ENCODE results near the gene NR5A1. TPM values are rescaled to one million over a fixed set of nuclear protein-coding genes. Genes with fewer than 3 reads are reported as not detected.

NR5A1 gene
- total and polyA plus RNA-seq, 2 experiments from 2014 or later: 0.21 TPM; not detected in 1

DNA sequence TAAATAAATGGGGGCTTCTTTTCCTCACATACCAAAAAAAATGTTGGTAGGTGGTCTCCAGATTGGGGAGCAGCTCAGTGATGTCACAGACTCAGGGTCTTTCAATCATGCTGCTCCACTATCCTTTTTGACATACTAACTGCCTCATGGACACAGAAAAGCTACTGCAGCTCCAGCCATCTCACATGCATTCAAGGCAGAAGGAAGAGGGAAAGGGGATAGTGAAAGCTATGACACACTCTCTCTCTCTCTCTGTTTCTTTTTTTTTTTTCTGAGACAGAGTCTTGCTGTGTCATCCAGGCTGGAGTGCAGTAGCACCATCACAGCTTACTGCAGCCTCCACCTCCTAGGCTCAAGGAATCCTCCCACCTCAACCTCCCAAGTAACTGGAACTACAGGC lies 64.8 kb downstream of the NR5A1 start:
- H3F3A ChIP-seq (replicated peaks; ENCODE audit: low read depth): no peaks in the 10 kb centered on the region
- Mint-ChIP-seq H3K4me1 (peaks cover 4% of the 10 kb centered on the region), H3K36me3 (ENCODE audit: low read depth) (no peaks in the 10 kb centered on the region), H3K27ac (no peak overlapping the region), H3K4me3 (no peak overlapping the region), H3K9me3 (no peaks in the 10 kb centered on the region; the same call in 1 of the 3 replicates), H3K27me3 (ENCODE audit: insufficient read depth, low read depth, poor library complexity) (peaks cover 4% of the 10 kb centered on the region)
- H3K9me2 ChIP-seq (ENCODE audit: insufficient read depth): no peaks in the 10 kb centered on the region
- no peaks in the 10 kb centered on the region for H3K36me3 ChIP-seq (ENCODE audit: insufficient read depth)
- H3K4me2 ChIP-seq: no peak overlapping the region
- no peaks in the 10 kb centered on the region for H4K20me1 ChIP-seq (replicated peaks; ENCODE audit: insufficient read depth)
- H3K79me2 ChIP-seq (replicated peaks; ENCODE audit: insufficient read depth): no peaks in the 10 kb centered on the region
- TF ChIP-seq ZNF462 (CRISPR knock-in tag; IDR thresholded peaks at IDR 0.05): no peak
- TF ChIP-seq STAT1 (IDR thresholded peaks at IDR 0.05; ENCODE audit: unreplicated experiment): no peak
- TF ChIP-seq EZH2 (IDR thresholded peaks at IDR 0.05; ENCODE audit: low read depth, unreplicated experiment): no peak
- TF ChIP-seq REST (IDR thresholded peaks at IDR 0.05; ENCODE audit: unreplicated experiment): no peak
- TF ChIP-seq ZNF331 (CRISPR knock-in tag; IDR thresholded peaks at IDR 0.05; ENCODE audit: low read depth): no peak
- no peak for TF ChIP-seq EZH2phosphoT487 (IDR thresholded peaks at IDR 0.05; ENCODE audit: unreplicated experiment)
- no peak for TF ChIP-seq ZNF114 (CRISPR knock-in tag; IDR thresholded peaks at IDR 0.05)
- TF ChIP-seq, protein P1, sequence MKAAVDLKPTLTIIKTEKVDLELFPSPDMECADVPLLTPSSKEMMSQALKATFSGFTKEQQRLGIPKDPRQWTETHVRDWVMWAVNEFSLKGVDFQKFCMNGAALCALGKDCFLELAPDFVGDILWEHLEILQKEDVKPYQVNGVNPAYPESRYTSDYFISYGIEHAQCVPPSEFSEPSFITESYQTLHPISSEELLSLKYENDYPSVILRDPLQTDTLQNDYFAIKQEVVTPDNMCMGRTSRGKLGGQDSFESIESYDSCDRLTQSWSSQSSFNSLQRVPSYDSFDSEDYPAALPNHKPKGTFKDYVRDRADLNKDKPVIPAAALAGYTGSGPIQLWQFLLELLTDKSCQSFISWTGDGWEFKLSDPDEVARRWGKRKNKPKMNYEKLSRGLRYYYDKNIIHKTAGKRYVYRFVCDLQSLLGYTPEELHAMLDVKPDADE (IDR thresholded peaks at IDR 0.05): no peak
- no peak for TF ChIP-seq JUNB (IDR thresholded peaks at IDR 0.05; ENCODE audit: unreplicated experiment)
- TF ChIP-seq NANOG (IDR thresholded peaks at IDR 0.05; ENCODE audit: borderline replicate concordance): no peak
- TF ChIP-seq, protein P2, sequence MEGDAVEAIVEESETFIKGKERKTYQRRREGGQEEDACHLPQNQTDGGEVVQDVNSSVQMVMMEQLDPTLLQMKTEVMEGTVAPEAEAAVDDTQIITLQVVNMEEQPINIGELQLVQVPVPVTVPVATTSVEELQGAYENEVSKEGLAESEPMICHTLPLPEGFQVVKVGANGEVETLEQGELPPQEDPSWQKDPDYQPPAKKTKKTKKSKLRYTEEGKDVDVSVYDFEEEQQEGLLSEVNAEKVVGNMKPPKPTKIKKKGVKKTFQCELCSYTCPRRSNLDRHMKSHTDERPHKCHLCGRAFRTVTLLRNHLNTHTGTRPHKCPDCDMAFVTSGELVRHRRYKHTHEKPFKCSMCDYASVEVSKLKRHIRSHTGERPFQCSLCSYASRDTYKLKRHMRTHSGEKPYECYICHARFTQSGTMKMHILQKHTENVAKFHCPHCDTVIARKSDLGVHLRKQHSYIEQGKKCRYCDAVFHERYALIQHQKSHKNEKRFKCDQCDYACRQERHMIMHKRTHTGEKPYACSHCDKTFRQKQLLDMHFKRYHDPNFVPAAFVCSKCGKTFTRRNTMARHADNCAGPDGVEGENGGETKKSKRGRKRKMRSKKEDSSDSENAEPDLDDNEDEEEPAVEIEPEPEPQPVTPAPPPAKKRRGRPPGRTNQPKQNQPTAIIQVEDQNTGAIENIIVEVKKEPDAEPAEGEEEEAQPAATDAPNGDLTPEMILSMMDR (conservative IDR thresholded peaks at IDR 0.05; ENCODE audit: low read depth in 2 of 2): no peak
- no peak for TF ChIP-seq POLR2AphosphoS5 (IDR thresholded peaks at IDR 0.05; ENCODE audit: low read depth)
- no peaks in the 10 kb centered on the region for H3K27me3 ChIP-seq (ENCODE audit: insufficient read depth)
- no peak overlapping the region for H3K27ac ChIP-seq (ENCODE audit: low read depth)
- DNase-seq (ENCODE audit: low spot score) (no peak), ATAC-seq (no peak)
- no peak overlapping the region for H3K4me3 ChIP-seq
- H2AFZ ChIP-seq: no peak overlapping the region
- no peaks in the 10 kb centered on the region for H3K4me1 ChIP-seq (ENCODE audit: insufficient read depth)

Measured in GM23338 (cell line).